Vagina (tissue), 2 donors: Measurements from ENCODE around the gene ESRRG.

Experiments used
- POLR2AphosphoS5 ChIP-seq, 2 donors: sonication (generic); formaldehyde crosslinking; IDR thresholded peaks; one replicate each; pipeline ENCODE4 v1.9.0; 2017; ENCODE audit warnings: antibody characterized with exemption in 2 of 2, mild to moderate bottlenecking in 2 of 2, low read depth in 1 of 2; ENCODE audit not compliant: insufficient read depth in 1 of 2
- TF ChIP-seq, protein P1 (sequence below), 3 experiments: fragments of 450-650 bp in 2 of 3; fragments of 200-600 bp in 1 of 3; sonication (generic) in 1 of 3; IDR thresholded peaks; one replicate each; pipeline ENCODE4 v1.5.1; 2017 to 2019; ENCODE audit warnings: antibody characterized with exemption in 3 of 3, mild to moderate bottlenecking in 2 of 3, moderate library complexity in 2 of 3

DNA sequence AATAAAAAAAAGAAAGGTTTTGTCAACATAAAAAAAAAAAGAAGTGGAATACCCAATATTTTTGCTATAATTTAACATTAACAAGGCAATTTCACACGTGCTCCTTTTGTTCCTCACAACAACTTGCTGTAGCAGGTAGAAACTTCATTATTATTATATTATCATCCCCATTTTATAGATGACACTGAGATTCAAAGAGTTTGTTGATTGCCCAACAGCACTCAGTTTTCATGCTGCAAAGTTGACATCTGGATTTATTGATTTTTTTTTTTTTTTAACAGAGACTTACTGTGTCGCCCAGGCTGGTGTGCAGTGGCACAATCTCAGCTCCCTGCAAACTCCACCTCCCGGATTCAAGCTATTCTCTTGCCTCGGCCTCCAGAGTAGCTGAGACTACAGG, 8.9 kb upstream of the ESRRG start:
- TF ChIP-seq, protein P1, sequence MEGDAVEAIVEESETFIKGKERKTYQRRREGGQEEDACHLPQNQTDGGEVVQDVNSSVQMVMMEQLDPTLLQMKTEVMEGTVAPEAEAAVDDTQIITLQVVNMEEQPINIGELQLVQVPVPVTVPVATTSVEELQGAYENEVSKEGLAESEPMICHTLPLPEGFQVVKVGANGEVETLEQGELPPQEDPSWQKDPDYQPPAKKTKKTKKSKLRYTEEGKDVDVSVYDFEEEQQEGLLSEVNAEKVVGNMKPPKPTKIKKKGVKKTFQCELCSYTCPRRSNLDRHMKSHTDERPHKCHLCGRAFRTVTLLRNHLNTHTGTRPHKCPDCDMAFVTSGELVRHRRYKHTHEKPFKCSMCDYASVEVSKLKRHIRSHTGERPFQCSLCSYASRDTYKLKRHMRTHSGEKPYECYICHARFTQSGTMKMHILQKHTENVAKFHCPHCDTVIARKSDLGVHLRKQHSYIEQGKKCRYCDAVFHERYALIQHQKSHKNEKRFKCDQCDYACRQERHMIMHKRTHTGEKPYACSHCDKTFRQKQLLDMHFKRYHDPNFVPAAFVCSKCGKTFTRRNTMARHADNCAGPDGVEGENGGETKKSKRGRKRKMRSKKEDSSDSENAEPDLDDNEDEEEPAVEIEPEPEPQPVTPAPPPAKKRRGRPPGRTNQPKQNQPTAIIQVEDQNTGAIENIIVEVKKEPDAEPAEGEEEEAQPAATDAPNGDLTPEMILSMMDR (IDR thresholded peaks at IDR 0.05) = no peak
- no peak for TF ChIP-seq POLR2AphosphoS5 (IDR thresholded peaks at IDR 0.05; ENCODE audit: insufficient read depth in 1 of 2, low read depth in 1 of 2)
